ENCODE data around the gene TMPRSS11E.

GRCh38 chr4:68430337-68430736 lies 16.9 kb upstream of the TMPRSS11E start:
- no peak for TF ChIP-seq CTCF (conservative IDR thresholded peaks at IDR 0.05 in 1 of 2, IDR thresholded peaks at IDR 0.05 in 1 of 2; ENCODE audit: low read depth in 1 of 2, low read length in 2 of 2)
- no peak for TF ChIP-seq EZH2 (IDR thresholded peaks at IDR 0.05; ENCODE audit: low read length, missing control alignments)
